OCI-LY7 (cell line): ENCODE results near the gene FOXN1.

Experiments
- CTCF ChIP-seq: fragments of 200-600 bp; sonication (generic); conservative IDR thresholded peaks from 2 replicates; pipeline ENCODE4 v1.5.1; 2014; ENCODE audit warnings: mild to moderate bottlenecking, antibody characterized with exemption, low read length, moderate library complexity, mixed read lengths
- EZH2phosphoT487 ChIP-seq: fragments of 200-600 bp; sonication (generic); IDR thresholded peaks from 2 replicates; pipeline ENCODE4 v1.6.1; 2018; ENCODE audit warnings: low read depth, borderline replicate concordance, mild to moderate bottlenecking, mixed run types, antibody characterized with exemption, low read length, moderate library complexity, mixed read lengths

GRCh38 chr17:28513476-28513875, 7.3 kb downstream of the FOXN1 start:
- TF ChIP-seq CTCF (no peak), EZH2phosphoT487 (no peak)
